HG03342 (cell line): ENCODE measurements around the gene TEKT2.

Experiments
- ATAC-seq: cut with Tn5 transposase; IDR thresholded peaks from one replicate; pipeline ENCODE4 v1.9.1; 2021; ENCODE audit warnings: mild to moderate bottlenecking, moderate library complexity; ENCODE audit not compliant: unreplicated experiment

Gene TEKT2

DNA sequence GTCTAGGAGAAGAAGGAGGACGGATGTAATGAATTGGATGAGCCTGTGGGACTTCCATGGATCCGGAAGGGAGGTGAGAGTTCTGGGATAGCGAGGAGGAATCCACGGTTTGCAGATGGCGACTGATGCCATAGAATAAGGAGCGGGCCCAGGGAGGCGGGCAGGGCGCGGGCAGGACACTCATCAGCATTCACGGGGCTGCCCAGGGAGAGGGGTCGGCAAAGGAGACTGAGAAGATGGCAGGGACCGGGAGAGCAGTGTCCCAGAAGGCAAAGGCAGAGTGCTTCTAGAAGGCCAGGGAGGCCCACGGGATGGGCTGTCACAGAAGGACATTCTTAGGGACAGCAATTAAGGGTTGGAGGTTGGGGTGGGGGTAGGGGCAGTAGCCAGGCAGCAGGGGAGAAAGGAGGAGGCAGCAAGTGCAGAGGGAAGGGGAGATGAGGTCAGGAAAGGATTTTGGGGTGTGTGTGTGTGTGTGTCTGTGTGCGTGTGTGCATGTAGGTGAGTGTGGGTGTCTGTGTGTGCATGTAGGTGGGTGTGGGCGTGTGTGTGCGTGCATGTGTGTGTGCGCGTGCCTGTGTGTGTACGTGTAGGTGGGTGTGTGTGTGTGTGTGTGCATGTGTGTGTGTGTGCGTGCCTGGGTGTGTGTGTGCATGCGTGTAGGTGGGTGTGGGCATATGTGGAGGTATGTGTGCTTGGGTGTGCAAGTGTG, 42.3 kb downstream of the TEKT2 start:
- no peak for ATAC-seq

- no peak for ATAC-seq
These were observed 43.1 kb downstream of the TEKT2 start for GRCh38 chr1:36126797-36127500.

DNA sequence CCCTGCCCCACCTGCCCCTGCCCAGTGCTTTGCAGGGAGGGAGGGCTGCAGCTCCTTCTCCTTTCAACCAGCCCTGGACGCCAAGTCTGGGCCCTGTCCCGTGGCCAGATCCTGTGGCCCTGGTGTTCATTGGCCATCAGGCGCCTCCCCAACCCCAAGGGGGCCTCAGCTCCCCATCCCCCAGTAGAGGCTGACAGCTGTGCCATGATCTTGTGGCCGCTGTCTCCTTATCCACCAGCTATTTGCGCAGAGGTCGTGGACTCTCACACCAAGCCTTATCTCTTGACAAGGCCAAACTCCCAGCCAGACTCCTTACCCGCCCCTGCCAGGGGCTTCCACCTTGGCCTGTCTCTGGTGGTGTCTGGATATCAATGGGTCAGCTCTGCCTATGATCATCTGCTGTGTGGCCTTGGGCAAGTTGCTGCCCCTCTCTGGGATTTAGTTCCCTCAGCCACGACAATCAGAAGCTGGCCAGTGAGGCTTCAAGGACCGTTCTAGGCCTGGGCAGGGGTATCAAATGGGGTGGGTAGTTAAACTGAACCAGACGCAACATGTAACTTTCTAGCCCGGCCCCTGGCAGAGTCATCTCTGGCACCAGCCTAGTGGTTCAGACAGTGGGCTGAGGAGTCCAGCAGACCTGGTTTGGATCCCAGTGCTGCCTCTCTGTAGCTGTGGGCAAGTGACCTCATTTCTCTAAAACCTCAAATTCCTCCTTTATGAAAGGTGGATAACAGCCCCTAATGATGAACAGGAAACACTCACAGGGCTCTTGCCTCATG, 44.4 kb downstream of the TEKT2 start:
- no peak for ATAC-seq

DNA sequence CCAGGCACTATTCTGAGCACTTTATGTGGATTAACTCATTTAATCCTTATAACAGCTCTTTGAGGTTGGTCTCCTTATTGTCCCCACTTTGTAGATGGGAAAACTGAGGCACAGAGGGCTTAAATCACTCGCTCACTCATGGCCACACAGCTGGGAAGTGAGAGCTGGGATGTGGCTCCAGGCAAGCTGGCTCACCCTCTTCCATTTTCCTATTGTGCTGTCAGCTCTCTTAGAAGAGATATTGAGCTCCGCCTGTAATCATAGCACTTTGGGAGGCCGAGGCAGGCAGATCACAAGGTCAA, 45.0 kb downstream of the TEKT2 start:
- ATAC-seq: no peak

DNA sequence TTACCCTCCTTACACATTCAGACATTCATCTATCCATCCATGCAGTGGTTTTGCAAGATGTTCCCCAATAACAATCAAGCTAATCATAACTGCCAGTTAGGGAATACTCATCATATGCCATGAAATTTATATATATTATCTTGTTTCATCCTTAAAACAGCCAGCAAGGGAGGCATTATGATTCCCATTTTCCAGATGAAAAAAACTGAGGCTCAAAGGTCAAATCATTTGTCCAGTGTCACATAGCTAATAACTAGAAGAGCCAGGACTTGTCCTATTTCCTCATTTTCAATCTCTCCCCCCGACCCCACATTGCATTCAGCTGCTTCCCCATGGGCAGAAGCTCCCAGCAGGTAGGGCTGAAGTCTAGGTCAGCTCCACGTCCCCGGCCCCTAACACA, 48.1 kb downstream of the TEKT2 start:
- no peak for ATAC-seq

GRCh38 chr1:36133484-36133883, 49.6 kb downstream of the TEKT2 start:
- ATAC-seq: no peak

- ATAC-seq: no peak
These were observed 50.1 kb downstream of the TEKT2 start for GRCh38 chr1:36134031-36134430.

GRCh38 chr1:36134505-36135329, 50.8 kb downstream of the TEKT2 start:
- no peak for ATAC-seq

DNA sequence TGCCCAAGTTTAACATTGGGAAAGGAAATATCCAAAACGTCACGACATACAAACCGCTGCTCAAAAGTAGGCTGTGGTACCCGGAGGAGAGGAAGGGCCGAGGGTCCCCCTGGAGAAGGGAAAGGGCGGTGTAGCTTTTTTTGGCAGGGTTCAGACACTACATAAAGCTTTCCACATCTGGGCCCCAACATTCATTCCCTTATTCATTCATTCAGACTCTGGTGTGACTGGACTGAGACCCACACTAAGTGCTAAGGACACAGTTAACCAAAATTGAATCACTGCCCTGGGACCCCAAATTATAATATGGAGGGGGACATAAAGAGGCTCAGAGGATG, 51.4 kb downstream of the TEKT2 start:
- ATAC-seq: no peak

DNA sequence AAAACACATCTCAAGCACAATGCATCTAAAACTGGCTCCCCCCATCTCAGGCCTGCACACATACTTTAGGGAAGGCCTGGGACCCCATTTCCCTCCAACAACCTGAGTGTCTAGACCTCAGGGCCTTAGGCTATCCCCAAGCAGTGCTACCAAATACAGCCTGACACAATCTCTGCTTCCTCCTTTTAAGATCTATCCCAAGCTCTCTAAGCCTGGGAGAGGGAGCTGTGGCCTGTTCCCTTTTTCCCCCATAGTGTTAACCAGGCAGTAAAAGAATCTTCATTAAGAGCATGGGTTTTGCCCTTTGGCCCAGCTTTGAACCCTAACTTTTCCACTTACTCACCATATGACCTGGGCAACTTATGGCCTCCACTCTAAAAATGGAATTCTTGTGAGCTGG, 51.9 kb downstream of the TEKT2 start:
- ATAC-seq: no peak

DNA sequence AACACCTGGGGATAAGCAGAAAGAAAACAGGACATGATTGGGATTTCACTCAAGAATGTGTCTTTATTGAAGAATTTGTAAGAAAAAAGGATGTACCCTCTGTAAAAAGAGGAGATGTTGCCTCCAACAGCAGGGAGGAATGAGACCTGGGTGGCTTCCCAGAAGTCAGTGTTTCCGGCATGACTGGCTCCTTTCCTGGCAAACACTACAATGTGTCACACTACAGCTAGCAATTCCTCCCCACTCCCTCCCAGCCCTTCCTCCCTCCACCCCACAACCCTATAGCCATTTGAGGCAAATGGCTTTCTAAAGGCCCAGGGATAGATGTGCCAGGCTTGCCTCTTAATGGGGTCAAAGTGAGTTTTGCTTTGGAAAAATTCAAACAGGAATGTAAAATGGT, 52.6 kb downstream of the TEKT2 start:
- no peak for ATAC-seq

DNA sequence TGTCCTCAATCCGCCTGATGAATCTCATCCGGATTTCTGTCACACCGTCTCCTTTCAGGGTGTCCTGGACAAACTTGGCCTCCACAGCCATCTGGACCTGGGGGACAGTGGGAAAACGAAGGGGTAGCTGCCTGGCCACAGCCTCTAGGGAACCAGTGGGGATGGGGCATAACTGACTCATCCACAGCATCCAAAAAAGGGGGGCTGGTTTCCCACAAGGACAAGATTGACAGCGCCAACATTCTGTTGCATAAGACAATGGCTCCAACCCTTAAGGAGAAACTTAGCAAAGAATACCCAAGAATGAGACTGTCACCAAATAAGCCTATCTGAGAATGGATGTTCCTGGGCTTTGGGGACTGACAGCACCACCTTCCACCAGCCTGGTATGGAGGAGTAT, 53.3 kb downstream of the TEKT2 start:
- no peak for ATAC-seq

- no peak for ATAC-seq
These were observed 53.9 kb downstream of the TEKT2 start for GRCh38 chr1:36137776-36138175.
